ENCODE results near the gene PHACTR2. TPM values are rescaled to one million over a fixed set of nuclear protein-coding genes. Genes with fewer than 3 reads are reported as not detected.
A peak's percentile ranks its signal among the peaks of the same experiment; 100 is the strongest.

Gene PHACTR2
- total and polyA plus RNA-seq, 2 of the 13 experiments (the other 11 are each of a cell fraction or from before 2014, with no cell fraction given), result 11.3 to 28.2 TPM

DNA sequence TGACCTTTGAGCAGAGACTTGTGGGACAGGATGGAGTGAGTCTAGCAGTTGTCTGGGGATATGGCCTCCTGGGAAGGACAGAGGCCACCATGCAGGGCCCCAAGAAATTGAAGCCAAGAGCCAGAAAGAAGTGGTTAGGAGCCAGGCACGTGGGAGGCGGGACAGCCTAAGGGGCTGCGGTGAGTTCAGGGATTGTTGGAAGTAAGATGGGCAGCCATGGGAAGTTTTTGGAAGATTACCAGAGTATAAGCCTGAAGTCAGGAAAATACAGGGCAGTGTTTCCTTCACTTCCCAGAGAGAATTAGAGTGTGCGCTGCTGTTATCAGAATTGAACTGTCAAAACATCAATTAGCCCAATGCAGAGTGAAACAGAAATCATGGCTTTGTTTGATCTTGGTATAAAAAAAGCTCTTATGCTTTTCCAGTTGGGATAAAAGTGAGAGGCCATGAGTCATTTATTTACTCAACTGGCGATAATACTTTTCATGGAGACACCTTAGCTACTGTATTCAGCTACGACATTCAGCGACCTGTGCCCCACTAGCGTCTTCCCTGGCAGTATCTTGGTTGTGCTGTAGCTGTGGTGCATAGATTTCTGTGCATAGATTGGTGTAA is 66.9 kb downstream of the PHACTR2 start (continued):
- TF ChIP-seq TCF7 (IDR thresholded peaks at IDR 0.05; ENCODE audit: low read depth) (peak; percentile 68), ZNF879 (CRISPR knock-in tag; IDR thresholded peaks at IDR 0.05) (no peak), ZNF101 (CRISPR knock-in tag; IDR thresholded peaks at IDR 0.05; ENCODE audit: borderline replicate concordance, low read depth) (no peak), HNRNPL (IDR thresholded peaks at IDR 0.05; ENCODE audit: low read depth, low read length) (no peak), SNAPC2 (CRISPR knock-in tag; IDR thresholded peaks at IDR 0.05) (no peak), ZNF430 (CRISPR knock-in tag; IDR thresholded peaks at IDR 0.05) (0 out of 2 replicates have a peak, but pooled peaks have one; percentile 28), ZNF124 (CRISPR knock-in tag; IDR thresholded peaks at IDR 0.05) (no peak; the same call in 1 of the 2 replicates), RXRB (CRISPR knock-in tag; IDR thresholded peaks at IDR 0.05; ENCODE audit: borderline replicate concordance) (0 out of 2 replicates have a peak, but pooled peaks have one; percentile 30), GFI1 (CRISPR knock-in tag; IDR thresholded peaks at IDR 0.05; ENCODE audit: borderline replicate concordance) (peak; percentile 90), GABPB1 (CRISPR knock-in tag; IDR thresholded peaks at IDR 0.05) (no peak), AKAP8 (CRISPR knock-in tag; IDR thresholded peaks at IDR 0.05) (no peak), GTF3A (CRISPR knock-in tag; conservative IDR thresholded peaks at IDR 0.05) (no peak), HOXA9 (CRISPR knock-in tag; IDR thresholded peaks at IDR 0.05; ENCODE audit: borderline replicate concordance) (no peak), ZFY (CRISPR knock-in tag; IDR thresholded peaks at IDR 0.05) (no peak), ZNF329 (CRISPR knock-in tag; IDR thresholded peaks at IDR 0.05; ENCODE audit: low read depth) (no peak)
- TF ChIP-seq, protein P1, sequence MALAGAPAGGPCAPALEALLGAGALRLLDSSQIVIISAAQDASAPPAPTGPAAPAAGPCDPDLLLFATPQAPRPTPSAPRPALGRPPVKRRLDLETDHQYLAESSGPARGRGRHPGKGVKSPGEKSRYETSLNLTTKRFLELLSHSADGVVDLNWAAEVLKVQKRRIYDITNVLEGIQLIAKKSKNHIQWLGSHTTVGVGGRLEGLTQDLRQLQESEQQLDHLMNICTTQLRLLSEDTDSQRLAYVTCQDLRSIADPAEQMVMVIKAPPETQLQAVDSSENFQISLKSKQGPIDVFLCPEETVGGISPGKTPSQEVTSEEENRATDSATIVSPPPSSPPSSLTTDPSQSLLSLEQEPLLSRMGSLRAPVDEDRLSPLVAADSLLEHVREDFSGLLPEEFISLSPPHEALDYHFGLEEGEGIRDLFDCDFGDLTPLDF (CRISPR knock-in tag; IDR thresholded peaks at IDR 0.05), result no peak
- TF ChIP-seq, protein P2, sequence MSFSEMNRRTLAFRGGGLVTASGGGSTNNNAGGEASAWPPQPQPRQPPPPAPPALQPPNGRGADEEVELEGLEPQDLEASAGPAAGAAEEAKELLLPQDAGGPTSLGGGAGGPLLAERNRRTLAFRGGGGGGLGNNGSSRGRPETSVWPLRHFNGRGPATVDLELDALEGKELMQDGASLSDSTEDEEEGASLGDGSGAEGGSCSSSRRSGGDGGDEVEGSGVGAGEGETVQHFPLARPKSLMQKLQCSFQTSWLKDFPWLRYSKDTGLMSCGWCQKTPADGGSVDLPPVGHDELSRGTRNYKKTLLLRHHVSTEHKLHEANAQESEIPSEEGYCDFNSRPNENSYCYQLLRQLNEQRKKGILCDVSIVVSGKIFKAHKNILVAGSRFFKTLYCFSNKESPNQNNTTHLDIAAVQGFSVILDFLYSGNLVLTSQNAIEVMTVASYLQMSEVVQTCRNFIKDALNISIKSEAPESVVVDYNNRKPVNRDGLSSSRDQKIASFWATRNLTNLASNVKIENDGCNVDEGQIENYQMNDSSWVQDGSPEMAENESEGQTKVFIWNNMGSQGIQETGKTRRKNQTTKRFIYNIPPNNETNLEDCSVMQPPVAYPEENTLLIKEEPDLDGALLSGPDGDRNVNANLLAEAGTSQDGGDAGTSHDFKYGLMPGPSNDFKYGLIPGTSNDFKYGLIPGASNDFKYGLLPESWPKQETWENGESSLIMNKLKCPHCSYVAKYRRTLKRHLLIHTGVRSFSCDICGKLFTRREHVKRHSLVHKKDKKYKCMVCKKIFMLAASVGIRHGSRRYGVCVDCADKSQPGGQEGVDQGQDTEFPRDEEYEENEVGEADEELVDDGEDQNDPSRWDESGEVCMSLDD (CRISPR knock-in tag; IDR thresholded peaks at IDR 0.05; ENCODE audit: borderline replicate concordance), result 0 out of 2 replicates have a peak, but pooled peaks have one; percentile 53
- TF ChIP-seq, protein P3, sequence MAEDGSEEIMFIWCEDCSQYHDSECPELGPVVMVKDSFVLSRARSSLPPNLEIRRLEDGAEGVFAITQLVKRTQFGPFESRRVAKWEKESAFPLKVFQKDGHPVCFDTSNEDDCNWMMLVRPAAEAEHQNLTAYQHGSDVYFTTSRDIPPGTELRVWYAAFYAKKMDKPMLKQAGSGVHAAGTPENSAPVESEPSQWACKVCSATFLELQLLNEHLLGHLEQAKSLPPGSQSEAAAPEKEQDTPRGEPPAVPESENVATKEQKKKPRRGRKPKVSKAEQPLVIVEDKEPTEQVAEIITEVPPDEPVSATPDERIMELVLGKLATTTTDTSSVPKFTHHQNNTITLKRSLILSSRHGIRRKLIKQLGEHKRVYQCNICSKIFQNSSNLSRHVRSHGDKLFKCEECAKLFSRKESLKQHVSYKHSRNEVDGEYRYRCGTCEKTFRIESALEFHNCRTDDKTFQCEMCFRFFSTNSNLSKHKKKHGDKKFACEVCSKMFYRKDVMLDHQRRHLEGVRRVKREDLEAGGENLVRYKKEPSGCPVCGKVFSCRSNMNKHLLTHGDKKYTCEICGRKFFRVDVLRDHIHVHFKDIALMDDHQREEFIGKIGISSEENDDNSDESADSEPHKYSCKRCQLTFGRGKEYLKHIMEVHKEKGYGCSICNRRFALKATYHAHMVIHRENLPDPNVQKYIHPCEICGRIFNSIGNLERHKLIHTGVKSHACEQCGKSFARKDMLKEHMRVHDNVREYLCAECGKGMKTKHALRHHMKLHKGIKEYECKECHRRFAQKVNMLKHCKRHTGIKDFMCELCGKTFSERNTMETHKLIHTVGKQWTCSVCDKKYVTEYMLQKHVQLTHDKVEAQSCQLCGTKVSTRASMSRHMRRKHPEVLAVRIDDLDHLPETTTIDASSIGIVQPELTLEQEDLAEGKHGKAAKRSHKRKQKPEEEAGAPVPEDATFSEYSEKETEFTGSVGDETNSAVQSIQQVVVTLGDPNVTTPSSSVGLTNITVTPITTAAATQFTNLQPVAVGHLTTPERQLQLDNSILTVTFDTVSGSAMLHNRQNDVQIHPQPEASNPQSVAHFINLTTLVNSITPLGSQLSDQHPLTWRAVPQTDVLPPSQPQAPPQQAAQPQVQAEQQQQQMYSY (CRISPR knock-in tag; IDR thresholded peaks at IDR 0.05), result peak; percentile 27; the same call in 1 of the 2 replicates
- TF ChIP-seq, protein P4, sequence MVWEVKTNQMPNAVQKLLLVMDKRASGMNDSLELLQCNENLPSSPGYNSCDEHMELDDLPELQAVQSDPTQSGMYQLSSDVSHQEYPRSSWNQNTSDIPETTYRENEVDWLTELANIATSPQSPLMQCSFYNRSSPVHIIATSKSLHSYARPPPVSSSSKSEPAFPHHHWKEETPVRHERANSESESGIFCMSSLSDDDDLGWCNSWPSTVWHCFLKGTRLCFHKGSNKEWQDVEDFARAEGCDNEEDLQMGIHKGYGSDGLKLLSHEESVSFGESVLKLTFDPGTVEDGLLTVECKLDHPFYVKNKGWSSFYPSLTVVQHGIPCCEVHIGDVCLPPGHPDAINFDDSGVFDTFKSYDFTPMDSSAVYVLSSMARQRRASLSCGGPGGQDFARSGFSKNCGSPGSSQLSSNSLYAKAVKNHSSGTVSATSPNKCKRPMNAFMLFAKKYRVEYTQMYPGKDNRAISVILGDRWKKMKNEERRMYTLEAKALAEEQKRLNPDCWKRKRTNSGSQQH (CRISPR knock-in tag; IDR thresholded peaks at IDR 0.05; ENCODE audit: low read depth), result 0 out of 2 replicates have a peak, but pooled peaks have one; percentile 30

All from HepG2 (cell line).